Spleen (tissue), 7 donors: ENCODE measurements around the gene GPR137C.

Experiments
- CTCF ChIP-seq, 11 experiments: fragments of 200-600 bp in 7 of 11; fragments of 450-650 bp in 4 of 11; sonication (generic) in 4 of 11; IDR thresholded peaks in 8 of 11; conservative IDR thresholded peaks in 3 of 11; 1 replicate in 7 of 11; 2 replicates in 4 of 11; pipeline versions ENCODE4 v1.4.0 to v1.8.0; 2016 to 2021; ENCODE audit warnings: antibody characterized with exemption in 11 of 11, inconsistent platforms in 4 of 11, mild to moderate bottlenecking in 1 of 11
- POLR2A ChIP-seq, 3 donors: fragments of 450-650 bp; IDR thresholded peaks; one replicate each; pipeline ENCODE4 v1.5.1; 2017; ENCODE audit warnings: antibody characterized with exemption in 3 of 3, mild to moderate bottlenecking in 1 of 3
- donor health status: DM: no; HTN: no; CAD: no; lungs with moderate emphysema.
- donor health status: DM: no; HTN: no; CAD: no.
- donor health status: DM: no; HTN: no; CAD: no.

DNA sequence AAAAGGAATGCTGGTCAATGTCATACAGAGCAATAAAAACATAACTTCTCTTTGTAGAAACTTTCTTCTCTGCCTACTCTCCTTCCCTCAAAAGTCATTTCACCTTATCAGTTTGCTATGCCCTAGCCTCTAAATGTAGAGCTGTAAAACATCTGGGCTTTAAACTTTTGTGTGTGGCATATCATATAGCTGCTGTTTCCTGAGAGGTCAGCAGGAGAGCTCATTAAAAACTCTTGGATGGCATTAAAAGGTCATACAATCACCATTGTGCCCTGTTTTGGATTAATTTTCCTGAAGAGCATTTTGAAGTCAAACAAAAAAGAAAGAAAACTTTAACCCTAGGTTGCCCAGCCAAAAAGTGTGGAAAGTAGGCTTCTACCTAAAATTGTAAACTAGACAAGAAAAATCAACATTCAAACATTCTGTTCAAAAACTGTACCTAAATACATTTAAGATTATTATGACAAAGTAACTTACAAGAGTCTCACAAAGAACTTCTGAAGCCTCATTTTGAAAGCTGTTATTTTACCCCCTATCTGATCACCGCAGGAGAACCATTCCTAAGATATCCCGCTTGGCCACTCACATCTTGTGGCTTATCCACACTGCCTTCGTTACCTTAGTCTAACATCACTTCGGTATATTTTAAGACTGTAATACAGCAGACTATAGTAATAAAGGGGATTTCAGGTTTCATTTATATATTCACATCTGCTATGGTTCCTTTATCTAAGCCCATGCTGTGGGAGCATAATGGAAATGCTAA, 38.4 kb upstream of the GPR137C start:
- TF ChIP-seq CTCF (IDR thresholded peaks at IDR 0.05 in 8 of 11, conservative IDR thresholded peaks at IDR 0.05 in 3 of 11) = no peak
- TF ChIP-seq POLR2A (IDR thresholded peaks at IDR 0.05) = no peak
